ENCODE measurements around the gene WNT7A.

Gene WNT7A

DNA sequence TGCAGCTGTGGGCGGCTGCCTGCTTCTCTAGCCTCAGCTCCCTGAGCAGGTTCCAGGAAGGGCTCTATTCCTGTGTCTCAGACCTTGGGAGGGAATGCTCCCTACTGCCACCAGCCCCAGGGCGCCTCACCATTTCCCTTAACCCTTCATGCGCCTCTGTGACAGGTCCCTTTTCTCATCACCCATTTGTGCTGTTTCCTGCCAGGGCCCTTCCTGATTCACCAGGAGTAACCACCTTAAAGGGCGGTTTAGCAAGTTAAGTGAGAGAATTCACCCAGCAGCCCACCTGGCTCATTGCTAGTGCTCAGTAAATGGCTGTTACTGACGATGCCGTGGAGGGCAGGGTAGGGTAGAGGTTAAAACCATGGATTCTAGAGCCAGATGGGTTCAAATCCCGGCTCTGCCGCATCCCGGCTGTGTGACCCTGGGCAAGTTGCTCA is 87.8 kb downstream of the WNT7A start:
- DNase-seq (ENCODE audit: extremely low read depth, low read depth), result no peak
- H3K4me3 ChIP-seq (replicated peaks; ENCODE audit: low read depth, low read length), result no peak overlapping the region
- TF ChIP-seq CTCF (IDR thresholded peaks at IDR 0.05; ENCODE audit: low read depth, low read length, missing control alignments), result no peak

DNA sequence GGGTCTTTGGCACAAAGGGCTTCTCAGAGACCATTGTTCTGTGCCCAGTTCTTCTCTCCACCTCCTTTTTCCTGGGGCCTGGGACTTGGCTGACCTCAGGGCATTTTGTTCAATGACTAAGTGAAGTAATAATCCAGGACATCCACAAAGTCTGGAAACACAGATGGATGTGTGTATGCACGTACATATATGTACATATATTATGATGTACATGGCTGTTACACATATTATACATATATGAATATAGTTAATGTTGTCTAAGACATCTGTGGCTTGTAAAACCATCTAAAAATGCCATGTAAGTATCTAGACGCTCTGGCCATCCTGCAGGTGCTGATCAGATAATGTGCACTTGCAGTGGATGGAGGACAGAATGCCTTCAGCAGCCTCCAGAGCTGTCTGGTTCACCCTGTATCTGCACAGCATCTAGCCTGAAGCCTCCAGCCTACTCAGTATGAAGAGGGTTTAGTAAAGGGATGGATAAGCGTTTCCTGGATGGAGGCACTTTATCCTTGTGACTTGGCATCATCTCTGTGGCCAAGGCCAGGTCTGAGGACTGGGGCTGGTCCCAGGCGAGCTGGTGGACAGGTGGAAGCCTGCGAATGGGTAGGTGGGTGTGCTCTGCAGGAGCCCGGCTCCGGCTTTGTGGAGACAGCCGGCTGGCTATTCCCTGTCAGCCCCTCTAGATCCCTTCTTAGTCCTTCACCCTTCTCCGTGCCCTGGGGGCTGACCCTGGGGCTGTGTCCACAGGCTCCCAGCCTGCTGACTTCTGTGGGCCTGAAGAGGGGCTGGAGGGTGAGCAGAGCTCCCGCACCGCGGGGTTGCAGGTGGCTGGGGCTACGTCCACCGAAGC is 88.4 kb downstream of the WNT7A start:
- DNase-seq (ENCODE audit: extremely low read depth, low read depth), result no peak
- no peak overlapping the region for H3K4me3 ChIP-seq (replicated peaks; ENCODE audit: low read depth, low read length)
- TF ChIP-seq CTCF (IDR thresholded peaks at IDR 0.05; ENCODE audit: low read depth, low read length, missing control alignments), result no peak

DNA sequence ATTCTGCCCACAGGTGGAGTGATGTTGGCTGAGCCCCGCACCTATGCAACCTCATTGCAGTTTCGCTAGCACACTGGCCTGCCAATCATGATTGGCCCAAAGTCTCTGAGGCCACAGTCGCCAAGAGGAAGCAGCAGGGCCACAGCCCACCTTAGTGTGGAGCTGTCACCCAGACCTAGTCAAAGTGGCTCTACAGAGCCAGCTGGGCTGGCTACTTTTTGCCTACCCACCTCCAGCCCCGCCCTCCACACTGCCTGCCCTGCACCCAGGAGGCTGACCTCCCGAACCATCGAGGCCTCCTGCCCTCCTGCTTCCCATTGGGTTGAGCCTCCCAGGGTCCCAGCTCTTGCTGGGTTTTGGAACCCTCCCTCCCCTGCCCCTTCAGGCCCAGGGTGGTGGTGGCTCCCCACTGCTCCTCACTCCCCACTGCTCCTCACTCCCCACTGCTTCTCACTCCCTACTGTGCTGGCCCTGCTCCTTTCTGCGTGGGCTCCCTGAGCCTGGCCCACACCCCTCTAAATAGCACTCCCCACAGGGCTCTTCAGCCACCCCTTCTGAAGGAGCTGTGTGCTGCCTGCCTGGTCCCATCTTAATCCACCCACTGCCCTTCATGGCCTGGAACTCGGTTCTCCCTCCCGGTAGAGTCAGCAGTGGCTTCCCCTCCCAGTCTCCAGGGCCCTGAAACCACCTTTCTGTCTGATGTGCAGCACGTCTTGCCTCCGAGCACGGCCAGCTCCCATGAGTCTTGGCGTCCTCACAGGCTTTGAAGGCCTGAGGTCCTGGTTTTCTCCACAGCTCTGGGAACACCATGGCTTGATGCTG is 89.3 kb downstream of the WNT7A start:
- DNase-seq (ENCODE audit: extremely low read depth, low read depth), result no peak
- no peak for TF ChIP-seq CTCF (IDR thresholded peaks at IDR 0.05; ENCODE audit: low read depth, low read length, missing control alignments)
- no peak overlapping the region for H3K4me3 ChIP-seq (replicated peaks; ENCODE audit: low read depth, low read length)

- H3K4me3 ChIP-seq (replicated peaks; ENCODE audit: low read depth, low read length), result no peak overlapping the region
- TF ChIP-seq CTCF (IDR thresholded peaks at IDR 0.05; ENCODE audit: low read depth, low read length, missing control alignments), result no peak
- DNase-seq (ENCODE audit: extremely low read depth, low read depth), result no peak
Measured at GRCh38 chr3:13788522-13789424, 91.1 kb downstream of the WNT7A start.

DNA sequence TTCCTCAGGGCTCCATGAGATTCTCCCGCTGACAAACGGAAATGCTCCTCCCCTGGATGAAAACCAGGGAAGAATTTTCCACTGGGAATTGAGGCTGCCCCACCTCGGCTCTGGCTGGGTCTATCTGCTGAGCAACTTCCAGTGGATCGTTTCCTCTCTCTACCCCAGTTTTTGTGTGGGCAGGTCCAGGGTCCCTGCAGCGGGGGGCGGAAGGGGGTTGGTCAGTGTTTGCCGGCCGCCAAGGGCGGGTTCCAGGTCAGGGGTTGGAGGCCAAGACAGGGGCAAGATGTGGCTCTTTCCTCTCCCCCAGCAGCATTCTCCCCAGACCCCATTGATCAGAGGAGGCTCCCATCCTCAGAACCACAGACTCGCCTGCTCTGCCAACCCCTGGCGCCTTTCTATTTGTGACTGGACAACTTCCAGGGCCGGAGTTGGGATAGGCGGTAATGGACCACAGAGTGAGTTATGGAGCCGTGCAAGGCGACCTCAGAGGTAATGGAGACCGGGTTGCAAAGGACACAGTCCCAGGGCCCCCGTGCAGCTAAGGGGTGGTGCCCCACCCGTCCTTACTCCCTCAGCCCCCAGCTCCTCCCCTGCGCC is 92.2 kb downstream of the WNT7A start:
- TF ChIP-seq CTCF (IDR thresholded peaks at IDR 0.05; ENCODE audit: low read depth, low read length, missing control alignments), result no peak
- no peak for DNase-seq (ENCODE audit: extremely low read depth, low read depth)

DNA sequence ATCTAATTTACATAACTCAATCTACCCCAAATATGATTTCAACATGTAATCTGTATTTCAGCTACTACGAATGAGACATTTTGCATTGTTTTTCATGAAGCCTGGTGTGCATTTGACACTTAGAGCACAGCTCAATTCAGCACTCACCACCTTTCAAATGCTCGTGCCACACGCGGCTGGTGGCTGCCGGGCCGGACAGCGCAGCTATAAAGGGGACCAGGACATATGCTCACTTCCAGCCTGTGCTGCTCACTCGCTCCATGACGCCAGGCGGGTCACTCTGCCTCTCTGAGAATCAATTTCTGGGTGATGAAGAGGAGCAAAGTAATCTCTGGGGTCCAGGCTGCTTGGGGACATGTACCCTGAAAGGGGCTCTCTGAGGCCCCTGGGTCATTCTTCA is 93.1 kb downstream of the WNT7A start:
- TF ChIP-seq CTCF (IDR thresholded peaks at IDR 0.05; ENCODE audit: low read depth, low read length, missing control alignments), result no peak
- H3K4me3 ChIP-seq (replicated peaks; ENCODE audit: low read depth, low read length), result no peak overlapping the region
- no peak for DNase-seq (ENCODE audit: extremely low read depth, low read depth)

More for the DNA sequence above, 92.2 kb downstream of the WNT7A start:
- no peak overlapping the region for H3K4me3 ChIP-seq (replicated peaks; ENCODE audit: low read depth, low read length)
